Thyroid gland (tissue), 4 donors: ENCODE data around the gene SNAP29.

ENCODE experiments used
- POLR2A ChIP-seq, 2 donors: fragments of 450-650 bp; IDR thresholded peaks; one replicate each; pipeline ENCODE4 v1.6.1; 2017; ENCODE audit warnings: antibody characterized with exemption in 2 of 2, mild to moderate bottlenecking in 2 of 2, moderate library complexity in 1 of 2
- TF ChIP-seq, protein P1 (sequence below), 6 experiments: fragments of 200-600 bp in 3 of 6; fragments of 450-650 bp in 3 of 6; sonication (generic) in 3 of 6; IDR thresholded peaks; one replicate each; pipeline ENCODE4 v1.5.1; 2016 to 2019; ENCODE audit warnings: antibody characterized with exemption in 6 of 6, mild to moderate bottlenecking in 2 of 6, inconsistent platforms in 1 of 6, moderate library complexity in 1 of 6

GRCh38 chr22:20916916-20917810 is 58.4 kb downstream of the SNAP29 start, which contains the start of gene CRKL:
- TF ChIP-seq, protein P1, sequence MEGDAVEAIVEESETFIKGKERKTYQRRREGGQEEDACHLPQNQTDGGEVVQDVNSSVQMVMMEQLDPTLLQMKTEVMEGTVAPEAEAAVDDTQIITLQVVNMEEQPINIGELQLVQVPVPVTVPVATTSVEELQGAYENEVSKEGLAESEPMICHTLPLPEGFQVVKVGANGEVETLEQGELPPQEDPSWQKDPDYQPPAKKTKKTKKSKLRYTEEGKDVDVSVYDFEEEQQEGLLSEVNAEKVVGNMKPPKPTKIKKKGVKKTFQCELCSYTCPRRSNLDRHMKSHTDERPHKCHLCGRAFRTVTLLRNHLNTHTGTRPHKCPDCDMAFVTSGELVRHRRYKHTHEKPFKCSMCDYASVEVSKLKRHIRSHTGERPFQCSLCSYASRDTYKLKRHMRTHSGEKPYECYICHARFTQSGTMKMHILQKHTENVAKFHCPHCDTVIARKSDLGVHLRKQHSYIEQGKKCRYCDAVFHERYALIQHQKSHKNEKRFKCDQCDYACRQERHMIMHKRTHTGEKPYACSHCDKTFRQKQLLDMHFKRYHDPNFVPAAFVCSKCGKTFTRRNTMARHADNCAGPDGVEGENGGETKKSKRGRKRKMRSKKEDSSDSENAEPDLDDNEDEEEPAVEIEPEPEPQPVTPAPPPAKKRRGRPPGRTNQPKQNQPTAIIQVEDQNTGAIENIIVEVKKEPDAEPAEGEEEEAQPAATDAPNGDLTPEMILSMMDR (IDR thresholded peaks at IDR 0.05): peak; percentile 73 to 96 (median 86)
- peak; percentile 77 to 96 for TF ChIP-seq POLR2A (IDR thresholded peaks at IDR 0.05)
